Thyroid gland (tissue), 4 donors: ENCODE data around the gene JAM2. TPM values are rescaled to one million over a fixed set of nuclear protein-coding genes. Genes with fewer than 3 reads are reported as not detected.

Experiments used
- DNase-seq, 2 donors: peaks; one replicate each; pipeline ENCODE4 v3.0.0-alpha.2; 2019
- H3K27ac ChIP-seq, 3 donors: fragments of 200-600 bp; sonication (generic); 1 replicate in 2 of 3; 2 replicates in 1 of 3; pipeline ENCODE4 v1.5.1; 2016 to 2019; ENCODE audit warnings: mild to moderate bottlenecking in 1 of 3, moderate library complexity in 1 of 3
- H3K27me3 ChIP-seq: fragments of 200-600 bp; sonication (generic); one replicate; pipeline ENCODE4 v1.5.1; 2019
- H3K36me3 ChIP-seq, 2 donors: fragments of 200-600 bp; sonication (generic); one replicate each; pipeline ENCODE4 v1.5.1; 2016 to 2019
- H3K4me1 ChIP-seq, 2 donors: fragments of 200-600 bp; sonication (generic); one replicate each; pipeline ENCODE4 v1.5.1; 2017 to 2019
- H3K4me3 ChIP-seq, 3 donors: fragments of 200-600 bp; sonication (generic); replicated peaks in 1 of 3; 1 replicate in 2 of 3; 2 replicates in 1 of 3; pipeline ENCODE4 v1.5.1; 2016; ENCODE audit warnings: mild to moderate bottlenecking in 1 of 3
- H3K9me3 ChIP-seq: fragments of 200-600 bp; sonication (generic); one replicate; pipeline ENCODE4 v1.5.1; 2017
- POLR2A ChIP-seq, 2 donors: fragments of 450-650 bp; IDR thresholded peaks; one replicate each; pipeline ENCODE4 v1.6.1; 2017; ENCODE audit warnings: antibody characterized with exemption in 2 of 2, mild to moderate bottlenecking in 2 of 2, moderate library complexity in 1 of 2
- WGBS, 2 donors: methylation state at CpG; one replicate each; pipeline ENCODE4 v1.1.5; 2017; 5-methylcytosine and 5-hydroxymethylcytosine counted together
- intact Hi-C: fragments of 100-400 bp; cut with DNase I; formaldehyde crosslinking; loops from one replicate; pipeline ENCODE4 v1.15.1; 2023
- total RNA-seq, 4 donors: library from RNA; depleted of rRNA; stranded (reverse); fragments of >200 nt; gene quantifications; one replicate each; pipeline ENCODE4 v1.2.3, GENCODE V29; 2016
- TF ChIP-seq, protein P1 (sequence below), 6 experiments: fragments of 200-600 bp in 3 of 6; fragments of 450-650 bp in 3 of 6; sonication (generic) in 3 of 6; IDR thresholded peaks; one replicate each; pipeline ENCODE4 v1.5.1; 2016 to 2019; ENCODE audit warnings: antibody characterized with exemption in 6 of 6, mild to moderate bottlenecking in 2 of 6, inconsistent platforms in 1 of 6, moderate library complexity in 1 of 6

JAM2 gene
- total RNA-seq, 4 donors from 2014 or later, result 4.5 to 10.5 (median 7.3) TPM

GRCh38 chr21:25717491-25718147 is 78.6 kb downstream of the JAM2 start:
- H3K9me3 ChIP-seq, result no peaks in the 10 kb centered on the region
- H3K4me1 ChIP-seq, result peaks cover 0 to 3% of the 10 kb centered on the region in 2 donors
- intact Hi-C loops, result no loop called here
- H3K27ac ChIP-seq, result no peak overlapping the region
- no peaks in the 10 kb centered on the region for H3K27me3 ChIP-seq
- DNase-seq, result no peak
- 85 to 88% methylated on average over 5 of the region's 5 CpGs for WGBS, 2 donors
- peaks cover 0 to 4% of the 10 kb centered on the region in 2 donors for H3K36me3 ChIP-seq
- TF ChIP-seq, protein P1, sequence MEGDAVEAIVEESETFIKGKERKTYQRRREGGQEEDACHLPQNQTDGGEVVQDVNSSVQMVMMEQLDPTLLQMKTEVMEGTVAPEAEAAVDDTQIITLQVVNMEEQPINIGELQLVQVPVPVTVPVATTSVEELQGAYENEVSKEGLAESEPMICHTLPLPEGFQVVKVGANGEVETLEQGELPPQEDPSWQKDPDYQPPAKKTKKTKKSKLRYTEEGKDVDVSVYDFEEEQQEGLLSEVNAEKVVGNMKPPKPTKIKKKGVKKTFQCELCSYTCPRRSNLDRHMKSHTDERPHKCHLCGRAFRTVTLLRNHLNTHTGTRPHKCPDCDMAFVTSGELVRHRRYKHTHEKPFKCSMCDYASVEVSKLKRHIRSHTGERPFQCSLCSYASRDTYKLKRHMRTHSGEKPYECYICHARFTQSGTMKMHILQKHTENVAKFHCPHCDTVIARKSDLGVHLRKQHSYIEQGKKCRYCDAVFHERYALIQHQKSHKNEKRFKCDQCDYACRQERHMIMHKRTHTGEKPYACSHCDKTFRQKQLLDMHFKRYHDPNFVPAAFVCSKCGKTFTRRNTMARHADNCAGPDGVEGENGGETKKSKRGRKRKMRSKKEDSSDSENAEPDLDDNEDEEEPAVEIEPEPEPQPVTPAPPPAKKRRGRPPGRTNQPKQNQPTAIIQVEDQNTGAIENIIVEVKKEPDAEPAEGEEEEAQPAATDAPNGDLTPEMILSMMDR (IDR thresholded peaks at IDR 0.05), result no peak
- no peak for TF ChIP-seq POLR2A (IDR thresholded peaks at IDR 0.05)
- no peak overlapping the region for H3K4me3 ChIP-seq

- H3K4me1 ChIP-seq, result peaks cover 0 to 3% of the 10 kb centered on the region in 2 donors
- no peaks in the 10 kb centered on the region for H3K9me3 ChIP-seq
- H3K27me3 ChIP-seq, result no peaks in the 10 kb centered on the region
- no peak for TF ChIP-seq POLR2A (IDR thresholded peaks at IDR 0.05)
- TF ChIP-seq, protein P1 (IDR thresholded peaks at IDR 0.05), result no peak
- no peak overlapping the region for H3K4me3 ChIP-seq
- H3K36me3 ChIP-seq, result peaks cover 12 to 36% of the 10 kb centered on the region in 2 donors
- no peak overlapping the region for H3K27ac ChIP-seq
- intact Hi-C loops, result no loop called here
- 92 to 95% methylated on average over 3 of the region's 3 CpGs for WGBS, 2 donors
- DNase-seq, result no peak
Measured at GRCh38 chr21:25721987-25722386, 82.9 kb downstream of the JAM2 start.

- H3K9me3 ChIP-seq, result no peaks in the 10 kb centered on the region
- no peaks in the 10 kb centered on the region for H3K27me3 ChIP-seq
- TF ChIP-seq, protein P1 (IDR thresholded peaks at IDR 0.05), result no peak
- no peak for TF ChIP-seq POLR2A (IDR thresholded peaks at IDR 0.05)
- H3K27ac ChIP-seq, result no peak overlapping the region
- WGBS, 2 donors, result 95 to 97% methylated on average over 3 of the region's 3 CpGs
- peaks cover 16 to 42% of the 10 kb centered on the region in 2 donors for H3K36me3 ChIP-seq
- intact Hi-C loops, result no loop called here
- DNase-seq, result no peak
- no peak overlapping the region for H3K4me3 ChIP-seq
- no peaks in the 10 kb centered on the region for H3K4me1 ChIP-seq
Measured at GRCh38 chr21:25722631-25723030, 83.6 kb downstream of the JAM2 start.

DNA sequence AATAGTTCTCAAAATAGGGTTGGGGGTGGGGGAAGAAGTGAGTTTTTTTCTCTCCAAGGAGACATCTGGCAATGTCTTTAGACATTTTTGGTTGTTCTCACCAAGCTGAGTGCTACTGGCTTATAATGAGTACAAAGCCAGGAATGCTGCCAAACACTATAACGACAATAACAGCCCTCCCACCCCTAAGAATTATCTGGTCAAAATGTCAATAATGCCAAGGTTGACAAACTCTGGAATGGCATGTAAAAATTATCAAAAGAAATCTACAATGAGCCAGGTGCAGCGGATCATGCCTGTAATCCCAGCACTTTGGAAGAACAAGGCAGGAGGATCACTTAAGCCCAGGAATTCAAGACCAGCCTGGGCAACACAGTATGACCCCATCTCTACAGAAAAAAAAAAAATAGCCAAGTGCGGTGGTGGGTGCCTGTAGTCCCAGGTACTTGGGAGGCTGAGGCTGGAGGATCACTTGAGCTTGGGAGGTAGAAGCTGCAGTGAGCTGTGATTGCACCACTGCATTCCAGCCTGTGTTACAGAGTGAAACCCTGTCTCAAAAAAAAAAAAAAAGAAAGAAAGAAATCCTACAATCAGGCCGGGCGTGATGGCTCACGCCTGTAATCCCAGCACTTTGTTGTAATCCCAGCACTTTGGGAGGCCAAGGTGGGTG is 93.2 kb downstream of the JAM2 start:
- no peaks in the 10 kb centered on the region for H3K27me3 ChIP-seq
- H3K9me3 ChIP-seq, result no peaks in the 10 kb centered on the region
- peaks cover 22% of the 10 kb centered on the region in 2 donors for H3K36me3 ChIP-seq
- H3K4me1 ChIP-seq, result peaks cover 14 to 31% of the 10 kb centered on the region in 2 donors
- WGBS, 2 donors, result 82 to 87% methylated on average over 6 of the region's 6 CpGs
- TF ChIP-seq POLR2A (IDR thresholded peaks at IDR 0.05), result no peak
- TF ChIP-seq, protein P1 (IDR thresholded peaks at IDR 0.05), result no peak
- no peak for DNase-seq
- intact Hi-C loops, result no loop called here
- H3K27ac ChIP-seq, result no peak overlapping the region
- H3K4me3 ChIP-seq, result no peak overlapping the region
